SKM-1 (cell line): ENCODE measurements around the gene UBC.
"Not testable (repeated sequence)": the region's sequence is repeated elsewhere in the genome, so short reads cannot be mapped to it uniquely, and the experiment has no call there.

ENCODE experiments used
- DNase-seq: peaks from one replicate; lab custom pipeline; 2025; ENCODE audit not compliant: unreplicated experiment; lab: John Stamatoyannopoulos, UW

Gene UBC

DNA sequence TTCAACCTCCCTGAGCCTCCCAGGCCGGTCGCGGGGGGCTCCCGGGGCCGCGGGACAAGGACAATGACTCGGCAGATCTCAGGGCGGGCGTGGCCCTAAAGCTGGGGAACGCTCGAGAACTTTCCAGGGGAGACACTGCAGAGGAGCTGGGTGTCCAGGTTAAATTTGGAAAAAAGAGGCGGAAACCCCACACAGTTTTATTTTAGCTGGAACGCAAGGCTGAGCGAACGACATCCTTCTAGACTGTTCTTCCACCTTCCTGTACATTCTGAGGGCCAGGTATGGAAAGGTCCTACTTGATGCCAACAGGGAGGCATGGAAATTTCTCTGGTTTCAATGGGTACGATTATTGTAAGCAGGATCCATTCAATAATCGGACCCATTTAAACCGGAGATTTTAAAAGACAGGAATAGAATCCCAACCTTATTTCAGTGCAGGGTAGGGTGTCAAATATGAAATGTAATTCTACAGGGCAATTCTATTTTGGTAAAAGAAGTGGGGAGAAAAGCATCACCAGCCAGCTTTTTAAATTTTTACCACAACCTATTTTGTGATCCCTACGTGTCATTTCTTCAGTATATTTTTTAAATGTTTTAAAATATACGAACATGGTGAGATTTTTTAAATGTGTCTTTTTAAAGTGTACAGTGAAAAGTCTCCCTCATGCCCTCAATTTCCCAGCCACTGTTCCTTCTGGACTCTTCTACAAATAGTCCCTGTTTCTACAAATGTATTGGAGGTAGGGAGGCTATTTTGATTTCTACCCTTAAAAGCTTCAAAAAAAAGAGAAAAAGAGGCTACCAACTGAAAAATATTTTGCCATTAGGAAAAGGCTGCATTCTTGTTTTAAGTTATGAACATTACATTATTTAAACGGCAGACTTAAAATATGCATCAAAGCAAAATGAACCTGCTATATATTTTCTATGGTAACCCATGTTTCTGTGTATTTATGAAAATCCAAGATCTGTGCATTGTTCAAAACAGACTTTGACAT, 1.1 kb upstream of the UBC start:
- no peak for DNase-seq

DNA sequence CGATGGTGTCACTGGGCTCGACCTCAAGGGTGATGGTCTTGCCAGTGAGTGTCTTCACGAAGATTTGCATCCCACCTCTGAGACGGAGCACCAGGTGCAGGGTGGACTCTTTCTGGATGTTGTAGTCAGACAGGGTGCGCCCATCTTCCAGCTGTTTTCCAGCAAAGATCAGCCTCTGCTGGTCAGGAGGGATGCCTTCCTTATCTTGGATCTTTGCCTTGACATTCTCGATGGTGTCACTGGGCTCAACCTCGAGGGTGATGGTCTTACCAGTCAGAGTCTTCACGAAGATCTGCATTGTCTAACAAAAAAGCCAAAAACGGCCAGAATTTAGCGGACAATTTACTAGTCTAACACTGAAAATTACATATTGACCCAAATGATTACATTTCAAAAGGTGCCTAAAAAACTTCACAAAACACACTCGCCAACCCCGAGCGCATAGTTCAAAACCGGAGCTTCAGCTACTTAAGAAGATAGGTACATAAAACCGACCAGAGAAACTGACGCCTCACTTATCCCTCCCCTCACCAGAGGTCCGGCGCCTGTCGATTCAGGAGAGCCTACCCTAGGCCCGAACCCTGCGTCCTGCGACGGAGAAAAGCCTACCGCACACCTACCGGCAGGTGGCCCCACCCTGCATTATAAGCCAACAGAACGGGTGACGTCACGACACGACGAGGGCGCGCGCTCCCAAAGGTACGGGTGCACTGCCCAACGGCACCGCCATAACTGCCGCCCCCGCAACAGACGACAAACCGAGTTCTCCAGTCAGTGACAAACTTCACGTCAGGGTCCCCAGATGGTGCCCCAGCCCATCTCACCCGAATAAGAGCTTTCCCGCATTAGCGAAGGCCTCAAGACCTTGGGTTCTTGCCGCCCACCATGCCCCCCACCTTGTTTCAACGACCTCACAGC, 717 bp downstream of the UBC start:
- no peak for DNase-seq

DNA sequence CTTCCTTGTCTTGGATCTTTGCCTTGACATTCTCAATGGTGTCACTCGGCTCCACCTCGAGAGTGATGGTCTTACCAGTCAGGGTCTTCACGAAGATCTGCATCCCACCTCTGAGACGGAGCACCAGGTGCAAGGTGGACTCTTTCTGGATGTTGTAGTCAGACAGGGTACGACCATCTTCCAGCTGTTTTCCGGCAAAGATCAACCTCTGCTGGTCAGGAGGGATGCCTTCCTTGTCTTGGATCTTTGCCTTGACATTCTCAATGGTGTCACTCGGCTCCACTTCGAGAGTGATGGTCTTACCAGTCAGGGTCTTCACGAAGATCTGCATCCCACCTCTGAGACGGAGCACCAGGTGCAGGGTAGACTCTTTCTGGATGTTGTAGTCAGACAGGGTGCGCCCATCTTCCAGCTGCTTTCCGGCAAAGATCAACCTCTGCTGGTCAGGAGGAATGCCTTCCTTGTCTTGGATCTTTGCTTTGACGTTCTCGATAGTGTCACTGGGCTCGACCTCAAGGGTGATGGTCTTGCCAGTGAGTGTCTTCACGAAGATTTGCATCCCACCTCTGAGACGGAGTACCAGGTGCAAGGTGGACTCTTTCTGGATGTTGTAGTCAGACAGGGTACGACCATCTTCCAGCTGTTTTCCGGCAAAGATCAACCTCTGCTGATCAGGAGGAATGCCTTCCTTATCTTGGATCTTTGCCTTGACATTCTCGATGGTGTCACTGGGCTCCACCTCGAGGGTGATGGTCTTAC, 1.7 kb downstream of the UBC start:
- not testable (repeated sequence) for DNase-seq

DNA sequence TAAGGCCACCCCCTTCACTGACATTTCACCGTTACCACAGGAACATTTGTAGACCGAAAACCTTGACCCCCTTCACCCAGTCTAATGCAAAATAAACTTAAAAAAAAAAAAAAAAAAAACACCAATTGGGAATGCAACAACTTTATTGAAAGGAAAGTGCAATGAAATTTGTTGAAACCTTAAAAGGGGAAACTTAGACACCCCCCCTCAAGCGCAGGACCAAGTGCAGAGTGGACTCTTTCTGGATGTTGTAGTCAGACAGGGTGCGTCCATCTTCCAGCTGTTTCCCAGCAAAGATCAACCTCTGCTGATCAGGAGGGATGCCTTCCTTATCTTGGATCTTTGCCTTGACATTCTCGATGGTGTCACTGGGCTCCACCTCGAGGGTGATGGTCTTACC, 2.9 kb downstream of the UBC start:
- not testable (repeated sequence) for DNase-seq

DNA sequence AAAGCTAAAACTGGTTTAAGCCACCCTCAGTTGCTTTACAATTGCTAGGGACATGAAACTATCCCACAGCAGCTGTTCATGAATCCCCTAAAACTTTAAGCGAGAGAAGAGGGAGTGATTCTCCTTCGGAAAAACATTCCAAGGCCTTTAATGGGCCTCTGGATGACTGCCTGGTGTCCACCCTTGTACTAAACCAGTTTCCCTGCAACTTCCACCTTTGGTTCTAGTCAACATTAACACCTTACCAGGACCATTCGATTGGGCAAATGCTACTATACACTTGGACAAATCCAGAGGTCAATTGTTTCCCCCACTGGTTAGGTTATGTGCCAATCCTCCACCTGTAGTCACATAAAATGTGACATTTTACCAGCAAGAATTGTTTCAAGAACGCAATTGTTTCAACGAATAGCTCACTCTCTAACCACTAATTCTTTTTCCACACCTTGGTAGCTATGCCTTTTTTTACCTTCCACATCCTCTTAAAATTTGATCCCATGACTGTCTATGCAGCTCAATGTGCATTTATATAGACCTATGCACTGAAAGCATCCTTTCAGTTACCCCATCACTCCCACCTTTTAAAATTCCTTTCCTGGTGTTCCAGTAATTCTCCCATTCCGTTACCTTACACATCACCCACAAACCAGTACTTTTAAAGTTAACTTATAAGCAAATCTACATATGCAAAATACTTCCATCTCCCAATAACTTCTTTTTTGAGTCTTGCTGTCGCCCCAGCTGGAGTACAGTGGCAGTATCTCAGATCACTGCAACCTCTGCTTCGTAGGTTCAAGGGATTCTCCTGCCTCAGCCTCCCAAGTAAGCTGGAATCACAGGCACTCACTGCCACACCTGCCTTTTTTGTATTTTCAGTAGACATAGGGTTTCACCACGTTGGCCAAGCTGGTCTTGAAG, 3.6 kb downstream of the UBC start:
- DNase-seq: no peak

DNA sequence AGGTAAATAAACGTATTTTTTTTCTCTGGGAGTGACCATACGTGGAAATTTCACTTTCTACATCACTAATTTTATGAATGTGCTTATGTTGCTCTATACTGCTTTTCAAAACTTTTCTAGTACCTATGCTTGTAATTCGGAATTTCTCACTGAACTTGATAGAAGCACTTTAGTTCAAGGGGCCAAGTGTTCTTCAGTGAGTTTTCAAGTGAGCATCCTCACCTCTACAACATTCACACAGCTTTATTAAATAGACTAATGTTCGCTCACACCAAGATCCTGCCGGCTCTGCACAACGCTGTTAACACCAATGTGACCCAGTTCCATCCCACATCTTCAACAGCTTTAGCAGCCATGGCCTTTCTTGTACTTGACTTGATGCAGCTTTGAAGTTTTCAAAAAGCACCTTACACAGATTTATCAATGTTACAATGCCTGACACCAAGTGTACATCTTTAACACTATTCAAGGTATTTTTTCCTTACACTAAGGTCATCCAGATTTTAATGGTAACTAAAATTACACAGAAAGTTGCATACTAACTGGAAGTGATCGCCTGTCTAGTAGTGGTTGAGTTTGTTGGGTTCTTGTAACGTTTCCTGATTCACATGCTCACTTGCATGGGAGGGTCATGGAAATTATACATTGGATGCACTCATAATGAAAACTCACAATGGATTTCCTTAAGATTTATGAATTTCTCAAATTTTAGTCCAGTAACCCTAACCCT, 4.5 kb downstream of the UBC start:
- no peak for DNase-seq

DNA sequence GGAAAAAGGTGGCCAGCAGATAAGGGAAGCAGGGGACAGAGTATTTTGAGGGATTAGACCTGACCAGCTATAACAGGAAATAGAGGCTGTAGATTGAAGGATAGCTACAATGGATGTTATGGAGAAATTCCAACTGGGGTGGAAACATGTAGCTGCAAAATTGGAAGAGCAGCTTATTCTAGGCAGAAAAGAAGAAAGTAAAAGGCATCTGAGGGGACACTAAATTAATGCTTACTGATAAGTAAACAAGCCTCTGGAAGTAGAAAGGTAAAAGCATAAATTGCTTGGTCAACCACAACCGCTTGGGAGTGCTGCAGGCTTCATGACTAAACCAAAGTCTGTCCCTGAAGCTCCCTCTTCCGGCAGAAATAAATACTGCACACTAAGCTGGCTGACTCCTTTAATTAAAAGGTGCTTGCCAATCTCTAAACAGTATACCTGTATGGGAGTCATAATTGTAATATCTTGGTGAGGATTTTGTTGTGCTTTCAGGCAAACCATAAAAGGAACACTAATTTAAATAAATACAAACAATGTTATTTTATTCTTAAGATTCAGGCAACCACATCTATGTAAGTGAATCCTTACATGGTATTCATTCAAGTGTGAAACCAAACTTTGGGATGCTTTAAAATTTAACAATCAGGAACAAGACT, 7.7 kb downstream of the UBC start:
- no peak for DNase-seq

DNA sequence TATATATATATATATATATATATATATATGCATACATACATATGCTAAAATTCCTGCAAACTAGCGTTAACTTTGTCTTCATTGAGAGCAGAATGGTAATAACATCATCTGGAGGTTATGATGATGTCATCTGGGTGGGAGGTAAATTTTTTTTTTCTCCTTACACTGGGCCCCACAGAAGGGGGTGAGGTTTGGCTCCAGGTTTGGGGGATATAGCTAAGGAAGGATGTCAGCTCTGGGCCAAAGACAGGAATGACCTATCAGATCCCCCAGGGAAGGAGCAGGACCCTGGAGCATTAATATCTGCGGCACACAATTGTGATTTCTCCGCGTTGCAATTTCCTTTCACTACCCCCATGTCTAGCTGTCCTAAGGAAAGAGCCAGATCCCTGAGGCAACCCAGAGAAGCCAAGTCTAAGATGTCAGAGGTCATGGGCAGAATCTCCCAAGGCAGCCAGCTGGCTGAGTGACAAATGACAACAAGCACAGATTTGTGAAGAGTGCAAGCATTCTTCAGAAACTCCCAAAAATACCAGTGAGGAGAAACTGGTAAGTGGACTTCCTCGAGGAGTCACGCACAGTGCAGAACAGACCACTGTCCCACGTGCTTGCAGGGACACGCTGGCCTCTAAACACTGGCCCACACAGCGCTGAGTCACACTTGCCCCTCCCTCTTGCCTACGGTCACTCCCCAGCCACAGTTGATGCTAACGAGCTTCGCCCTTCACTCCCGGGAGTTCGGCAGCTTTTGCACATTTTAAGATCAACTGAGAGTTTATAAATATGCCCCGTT, 9.9 kb downstream of the UBC start:
- no peak for DNase-seq

DNA sequence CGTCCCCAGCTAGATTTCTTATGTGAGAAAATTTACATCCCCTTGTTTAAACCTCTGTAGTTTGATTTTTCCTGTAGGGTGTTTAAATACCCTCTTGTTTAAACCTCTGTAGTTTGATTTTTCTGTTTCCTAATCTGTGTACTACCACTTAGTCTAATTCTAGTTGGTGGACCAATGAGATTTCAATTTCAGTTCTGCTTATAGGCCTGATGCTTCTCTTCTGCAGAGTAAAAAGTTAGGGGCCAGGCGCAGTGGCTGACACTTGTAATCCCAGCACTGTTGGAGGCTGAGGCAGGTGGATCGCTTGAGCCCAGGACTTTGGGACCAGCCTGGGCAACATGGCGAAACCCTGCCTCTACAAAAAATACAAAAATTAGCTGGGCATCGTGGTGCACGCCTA, 11.5 kb downstream of the UBC start:
- DNase-seq: no peak

DNA sequence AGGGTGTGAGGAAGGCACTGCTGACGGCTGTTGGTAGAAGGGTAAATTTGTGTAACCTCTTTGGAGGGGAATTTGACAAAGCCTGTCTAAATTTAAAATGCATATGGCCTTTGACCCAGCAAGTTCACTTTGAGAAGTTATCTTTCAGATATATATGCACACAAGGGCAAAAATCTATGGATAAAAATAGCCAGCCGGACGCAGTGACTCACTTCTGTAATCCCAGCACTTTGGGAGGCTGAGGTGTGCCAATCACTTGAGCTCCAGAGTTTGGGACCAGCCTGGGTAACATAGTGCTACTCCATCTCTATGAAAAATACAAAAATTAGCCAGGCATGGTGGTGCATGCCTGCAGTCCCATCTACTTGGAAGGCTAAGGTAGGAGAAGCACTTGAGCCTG, 13.4 kb downstream of the UBC start:
- no peak for DNase-seq

DNA sequence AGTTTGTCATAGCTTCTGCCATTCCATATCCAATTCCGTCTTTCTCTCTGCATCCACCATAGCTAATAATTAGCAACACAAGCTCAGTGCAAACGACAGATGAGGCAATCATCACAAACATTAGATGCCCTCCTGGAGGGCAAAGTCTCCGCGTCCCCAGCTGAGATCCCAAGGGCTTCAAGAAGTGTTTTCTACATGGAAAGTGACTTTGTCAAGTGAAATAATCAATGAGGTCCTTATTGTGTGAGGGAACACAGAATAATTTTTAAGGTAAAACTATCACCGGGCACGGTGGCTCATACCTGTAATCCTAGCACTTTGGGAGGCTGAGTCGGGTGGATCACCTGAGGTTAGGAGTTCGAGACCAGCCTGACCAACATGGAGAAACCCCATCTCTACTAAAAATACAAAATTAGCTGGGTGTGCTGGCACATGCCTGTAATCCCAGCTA, 14.1 kb downstream of the UBC start:
- not testable (repeated sequence) for DNase-seq

DNA sequence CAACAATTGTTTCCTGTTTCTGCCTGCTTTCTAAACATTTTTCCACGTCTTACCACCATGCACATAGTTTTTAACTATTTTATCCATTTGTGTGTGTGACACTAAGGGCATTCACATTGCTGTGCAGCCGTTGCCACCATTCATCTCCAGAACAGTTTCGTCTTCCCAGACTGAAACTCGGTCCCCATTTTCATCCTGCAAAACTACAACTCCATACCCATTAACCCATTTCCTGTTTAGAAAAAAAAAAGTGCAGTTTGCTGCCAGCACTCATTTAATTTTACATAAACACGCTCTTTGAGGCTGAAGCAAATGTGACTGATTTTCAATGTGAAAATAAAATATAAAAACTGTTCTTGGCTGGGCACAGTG, 15.5 kb downstream of the UBC start:
- DNase-seq: no peak

DNA sequence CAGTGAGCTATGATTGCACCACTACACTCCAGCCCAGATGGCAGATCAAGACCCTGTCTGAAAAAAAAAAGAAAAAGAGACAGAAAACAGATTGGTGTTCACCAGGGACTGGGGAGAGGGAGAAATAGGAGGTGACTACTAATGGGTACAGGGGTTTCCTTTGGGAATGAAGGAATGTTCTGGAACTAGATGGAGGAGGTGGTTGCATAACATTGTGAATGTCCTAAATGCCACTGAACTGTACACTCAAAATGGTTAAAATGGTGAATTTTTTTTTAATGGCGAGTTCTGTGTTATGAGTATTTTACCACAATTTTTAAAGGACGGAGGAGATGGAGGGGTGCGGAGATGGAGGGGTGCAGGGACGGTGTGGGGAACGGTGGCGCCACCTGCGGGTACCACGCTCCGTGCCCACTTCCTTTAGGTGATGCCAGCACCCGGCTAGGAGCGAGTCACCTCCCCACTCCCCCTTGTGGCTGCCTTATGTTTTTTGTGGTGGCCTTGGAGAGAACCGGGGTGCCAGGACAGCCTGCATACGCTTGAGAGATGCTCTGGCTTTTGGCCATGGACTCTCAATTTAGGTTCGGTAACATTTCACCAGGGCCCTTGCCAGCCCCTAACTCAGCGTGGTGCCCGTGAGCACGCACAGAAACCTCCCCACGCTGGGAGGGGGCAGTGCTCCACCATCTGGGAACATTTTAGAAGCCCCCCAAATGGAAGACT, 16.1 kb downstream of the UBC start:
- DNase-seq: peak; percentile 6

DNA sequence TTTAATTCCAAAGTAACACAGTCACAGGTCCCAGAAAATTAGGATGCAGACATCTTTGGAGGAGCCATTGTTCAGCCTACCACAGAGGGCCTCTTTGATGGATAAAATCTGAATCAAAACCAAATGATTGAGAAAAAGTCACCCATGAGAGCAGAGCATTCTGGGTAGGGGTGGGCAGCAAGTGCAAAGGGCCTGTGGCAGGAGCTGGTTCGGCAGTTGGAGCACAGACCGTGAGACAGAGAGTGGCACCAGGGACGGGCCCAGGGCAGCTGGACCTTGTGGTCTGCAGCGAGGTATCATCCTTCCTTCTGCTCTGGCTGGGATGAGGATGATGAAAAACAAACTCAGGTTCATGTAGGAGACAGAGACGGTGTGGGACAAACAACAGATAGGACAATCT, 18.0 kb downstream of the UBC start:
- DNase-seq: no peak

DNA sequence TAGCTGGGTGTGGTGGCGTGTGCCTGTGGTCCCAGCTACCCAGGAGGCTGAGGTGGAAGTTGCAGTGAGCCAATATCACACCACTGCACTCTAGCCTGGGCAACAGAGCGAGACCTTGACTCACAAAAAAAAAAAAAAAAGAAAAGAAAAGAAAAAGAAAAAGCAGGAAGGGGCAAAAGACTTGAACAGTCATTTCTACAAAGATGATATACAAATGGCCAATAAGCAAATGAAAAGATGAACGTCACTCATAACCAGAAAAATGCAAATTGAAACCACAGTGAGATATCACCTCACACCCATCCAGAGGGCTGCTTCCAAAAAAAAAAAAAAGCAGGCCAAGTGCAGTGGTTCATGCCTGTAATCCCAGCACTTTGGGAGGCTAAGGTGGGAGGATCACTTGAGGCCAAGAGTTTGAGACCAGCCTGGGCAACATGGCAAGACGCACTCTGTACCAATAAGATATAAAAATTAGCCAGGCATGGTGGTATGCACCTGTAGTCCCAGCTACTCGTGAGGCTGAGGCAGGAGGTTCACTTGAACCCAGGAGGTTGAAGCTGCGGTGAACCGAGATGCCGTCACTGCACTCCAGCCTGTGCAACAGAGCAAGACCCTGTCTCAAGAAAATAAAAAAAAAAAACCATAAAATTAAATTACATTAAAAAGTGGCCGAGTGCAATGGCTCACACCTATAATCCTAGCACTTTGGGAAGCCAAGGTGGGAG, 20.5 kb downstream of the UBC start:
- DNase-seq: no peak

DNA sequence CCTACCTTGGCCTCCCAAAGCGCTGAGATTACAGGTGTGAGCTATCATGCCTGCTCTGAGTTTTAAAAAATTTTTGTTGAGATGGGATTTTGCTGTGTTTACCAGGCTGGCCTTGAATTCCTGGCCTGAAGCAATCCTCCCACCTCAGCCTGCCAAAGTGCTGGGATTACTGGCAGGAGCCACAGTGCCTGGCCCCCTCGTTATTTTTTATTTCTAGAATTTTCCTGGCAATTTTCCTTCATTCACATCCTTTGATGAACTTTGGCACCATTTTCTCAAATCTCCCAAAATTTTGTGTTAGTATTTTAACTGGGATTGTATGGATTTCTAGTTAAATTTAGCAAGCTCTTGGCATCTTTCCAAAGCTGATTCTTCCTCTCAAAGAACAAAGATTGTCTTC, 26.2 kb downstream of the UBC start:
- no peak for DNase-seq

DNA sequence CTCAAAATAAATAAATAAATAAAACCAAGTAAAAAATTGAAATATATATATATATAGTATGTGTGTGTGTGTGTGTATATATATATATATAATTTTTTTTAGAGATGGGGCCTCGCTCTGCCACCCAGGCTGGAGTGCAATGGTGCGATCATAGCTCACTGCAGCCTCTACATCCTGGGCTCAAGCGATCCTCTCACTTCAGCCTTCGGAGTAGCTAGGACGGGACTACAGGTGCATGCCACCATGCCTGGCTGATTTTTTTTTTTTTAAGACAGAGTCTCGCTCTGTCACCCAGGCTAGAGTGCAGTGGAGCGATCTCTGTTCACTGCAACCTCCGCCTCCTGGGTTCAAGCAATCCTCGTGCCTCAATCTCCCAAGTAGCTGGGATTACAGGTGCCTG, 26.7 kb downstream of the UBC start:
- not testable (repeated sequence) for DNase-seq
